Measurements from ENCODE around the gene NCAPD2. TPM values are rescaled to one million over a fixed set of nuclear protein-coding genes. Genes with fewer than 3 reads are reported as not detected.
"Not testable (repeated sequence)": the region's sequence is repeated elsewhere in the genome, so short reads cannot be mapped to it uniquely, and the experiment has no call there.

NCAPD2 gene
- total RNA-seq, 1 donor from 2014 or later: 14.7 TPM

DNA sequence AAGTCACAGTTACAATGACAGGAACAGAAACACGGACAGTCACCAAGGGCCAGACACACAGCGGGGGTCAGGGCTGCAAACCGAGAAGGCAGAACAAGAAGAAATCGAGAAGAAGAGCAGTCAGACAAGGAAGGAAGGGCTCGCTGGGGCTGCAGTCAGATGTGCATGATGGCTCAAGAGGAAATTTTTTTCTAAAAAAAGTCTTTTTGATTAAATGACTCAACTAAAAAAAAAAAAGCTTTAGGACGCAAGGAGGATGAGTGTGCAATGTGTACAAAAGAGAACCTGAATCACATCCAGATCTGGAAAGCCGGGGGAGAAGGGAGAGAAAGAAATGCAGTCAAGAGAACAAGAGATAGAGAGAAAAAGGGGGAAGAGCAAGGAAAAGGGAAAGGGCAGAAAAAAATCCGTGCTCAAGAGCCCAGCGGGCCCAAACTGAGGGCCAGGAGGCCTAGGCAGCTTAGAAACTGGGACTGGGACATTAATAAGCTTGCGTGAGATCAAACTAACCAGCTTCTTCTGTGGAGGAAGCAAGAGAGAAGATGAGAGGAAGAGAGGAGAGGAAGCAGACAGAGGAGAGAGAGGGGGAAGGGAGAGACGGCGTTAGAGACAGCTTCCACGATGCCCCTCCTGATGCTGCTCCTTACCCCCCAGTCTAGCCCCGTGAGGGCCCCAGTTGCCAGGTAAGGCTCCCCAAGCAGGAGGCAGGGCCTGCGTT lies 55.2 kb downstream of the NCAPD2 start:
- peak; percentile 59 for DNase-seq (ENCODE audit: low spot score)

- DNase-seq (ENCODE audit: low spot score): no peak
Observed at GRCh38 chr12:6549684-6550151, 55.8 kb downstream of the NCAPD2 start.

DNA sequence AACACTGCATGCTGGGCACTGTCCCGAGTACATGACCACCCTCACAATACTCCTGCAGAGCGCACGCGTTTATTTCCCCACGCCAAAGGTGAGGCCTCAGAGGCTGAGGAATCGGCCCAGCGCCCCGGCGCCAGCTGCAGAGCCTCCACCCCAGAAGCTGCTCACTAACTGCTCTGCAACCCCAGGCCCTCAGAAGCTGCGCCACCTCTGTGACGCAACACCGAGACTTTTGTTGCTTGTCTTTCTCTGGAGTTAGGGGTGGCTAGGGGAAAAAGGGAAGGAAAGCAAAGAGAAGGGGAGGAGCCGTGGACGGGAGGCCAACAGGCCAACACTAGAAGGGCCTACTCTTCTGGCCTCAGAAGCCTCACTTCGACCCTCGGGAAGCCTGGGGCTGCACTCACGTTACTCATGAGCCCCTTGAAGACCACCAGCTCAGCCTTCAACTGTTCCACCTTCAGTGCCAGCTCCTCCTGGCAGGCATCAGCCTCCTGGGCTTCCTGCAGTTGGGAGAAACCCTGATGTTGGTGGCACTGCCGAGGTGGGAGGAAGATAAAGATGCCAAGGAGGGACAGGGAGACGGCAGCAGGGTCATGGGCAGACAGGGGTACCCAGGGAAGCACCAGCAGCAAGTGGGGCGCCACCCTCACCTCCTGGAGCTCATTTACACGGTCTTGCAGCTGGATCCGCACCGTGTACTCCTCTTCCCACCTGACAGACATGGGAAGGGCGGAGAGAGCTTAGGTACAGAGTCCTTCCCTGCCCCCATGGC lies 56.6 kb downstream of the NCAPD2 start:
- DNase-seq (ENCODE audit: low spot score): no peak

DNA sequence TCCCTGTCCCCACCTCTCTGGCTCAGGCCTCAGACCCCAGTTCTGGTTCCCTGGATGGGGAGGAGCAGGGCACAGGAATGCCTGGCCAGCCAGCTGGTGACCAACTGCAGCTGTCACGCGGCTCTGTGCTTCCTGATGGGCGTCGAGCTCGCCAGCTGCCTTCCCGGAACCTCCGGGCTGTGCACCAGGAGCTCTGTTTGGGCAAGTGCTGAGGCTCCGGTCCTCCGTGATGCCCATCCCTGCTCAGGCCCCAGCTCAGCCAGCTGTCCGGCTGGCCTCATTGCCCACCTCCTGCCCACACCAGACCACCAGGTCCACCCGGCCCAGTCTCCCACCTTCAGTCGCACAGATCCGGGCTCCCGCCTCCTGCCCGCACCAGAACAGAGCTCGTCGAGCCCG lies 57.2 kb downstream of the NCAPD2 start:
- no peak for DNase-seq (ENCODE audit: low spot score)

- peak; percentile 89 for DNase-seq (ENCODE audit: low spot score)
Observed at GRCh38 chr12:6551496-6552139, 57.7 kb downstream of the NCAPD2 start.

GRCh38 chr12:6552140-6552551 lies 58.2 kb downstream of the NCAPD2 start:
- DNase-seq (ENCODE audit: low spot score): peak; percentile 61

GRCh38 chr12:6553051-6553868 lies 59.4 kb downstream of the NCAPD2 start:
- peak; percentile 71 for DNase-seq (ENCODE audit: low spot score)

DNA sequence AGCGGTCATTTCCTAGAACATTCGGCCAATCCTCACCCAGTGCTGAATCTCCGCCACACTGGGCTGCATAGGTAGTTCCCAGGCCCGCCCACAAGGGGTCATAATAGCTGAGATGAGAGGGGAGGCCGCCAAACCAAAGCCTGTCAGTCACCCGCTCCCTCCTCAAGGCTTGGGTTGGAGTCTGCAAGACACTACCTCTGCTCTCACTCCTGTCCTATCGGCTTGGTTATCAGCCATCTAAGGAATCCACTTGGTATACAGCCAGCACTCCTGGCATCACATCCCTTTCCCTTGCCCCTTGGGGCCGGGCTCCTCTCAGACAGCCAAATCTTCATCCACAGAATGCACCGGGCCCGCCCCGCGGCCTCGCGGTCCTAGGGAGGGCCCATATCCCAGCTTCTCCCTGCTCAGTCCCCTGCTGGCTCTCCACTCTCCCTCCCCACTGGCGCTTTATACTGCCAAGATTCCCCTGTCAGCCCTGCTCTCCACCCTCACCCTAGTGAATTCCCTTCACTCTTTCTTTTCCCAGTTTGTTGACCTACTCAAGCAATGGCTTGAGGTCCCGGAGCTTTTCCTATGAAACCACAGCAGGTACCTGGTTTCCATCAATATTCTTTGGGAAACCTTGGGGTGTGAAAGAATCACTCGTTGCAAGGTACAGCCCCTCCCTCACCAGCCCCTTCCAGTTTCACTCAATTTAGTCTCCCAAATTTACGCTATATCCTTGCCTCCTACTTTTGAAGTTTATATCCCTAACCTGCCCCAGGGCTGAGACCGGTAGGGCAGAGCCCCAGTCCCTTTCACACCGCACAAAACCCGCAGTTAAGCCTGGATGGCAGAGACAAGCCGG lies 60.5 kb downstream of the NCAPD2 start:
- DNase-seq (ENCODE audit: low spot score): peak; percentile 84

DNA sequence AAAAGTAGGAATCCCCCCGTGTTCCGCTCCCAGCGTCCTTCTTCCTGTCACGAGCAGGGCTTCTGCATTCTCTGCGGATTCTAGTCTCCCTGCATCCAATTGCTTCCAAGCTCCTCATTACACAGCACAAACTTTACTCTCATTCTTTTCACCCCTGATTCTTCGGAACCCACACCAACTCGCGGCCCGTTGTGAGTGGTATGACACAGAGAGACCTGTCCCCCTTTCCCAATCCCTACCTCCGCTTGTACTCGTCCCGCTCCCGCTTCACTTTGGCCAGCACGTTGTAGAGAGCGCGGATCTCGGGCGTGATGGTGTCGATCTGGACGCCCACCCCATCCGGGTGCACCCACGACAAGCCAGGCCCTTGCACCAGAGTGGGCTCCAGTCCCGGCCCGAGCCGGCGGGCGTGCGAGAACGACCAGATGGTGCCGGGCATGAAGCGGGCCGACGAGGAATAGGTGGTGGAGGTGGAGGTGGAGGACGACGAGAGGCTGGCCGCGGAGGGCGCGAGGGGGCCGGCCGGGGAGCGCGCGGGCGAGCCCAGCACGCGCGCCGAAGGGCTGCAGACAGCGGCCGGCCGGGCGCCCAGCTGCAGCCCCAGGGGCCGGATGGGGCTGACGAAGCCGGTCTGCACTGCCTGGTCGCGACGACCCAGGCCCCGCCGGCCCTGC lies 61.3 kb downstream of the NCAPD2 start:
- peak; percentile 28 for DNase-seq (ENCODE audit: low spot score)

- DNase-seq (ENCODE audit: low spot score): not testable (repeated sequence)
Observed at GRCh38 chr12:6556496-6556817, 62.6 kb downstream of the NCAPD2 start.

DNA sequence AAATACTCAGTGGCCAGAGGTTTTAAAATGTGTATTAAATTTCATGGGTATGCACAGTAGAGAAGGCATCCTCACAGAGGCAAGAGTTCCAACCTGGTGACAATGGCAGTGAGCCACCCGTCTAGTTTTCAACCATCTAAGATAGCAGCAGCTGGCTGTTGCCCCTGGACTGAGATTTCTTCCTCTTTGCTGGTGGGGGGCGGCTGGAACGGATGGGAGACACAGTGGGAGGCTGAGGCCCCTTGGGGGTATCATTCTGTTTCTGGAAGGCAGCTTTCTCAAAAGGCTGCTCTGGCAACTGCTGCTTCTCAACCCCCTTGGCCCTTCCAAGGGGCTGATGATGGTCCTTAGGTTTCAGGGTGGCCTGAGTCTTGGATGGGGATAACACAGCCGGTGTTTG lies 63.0 kb downstream of the NCAPD2 start:
- DNase-seq (ENCODE audit: low spot score): no peak

- peak; percentile 67 for DNase-seq (ENCODE audit: low spot score)
Observed at GRCh38 chr12:6558014-6558760, 64.3 kb downstream of the NCAPD2 start.

- DNase-seq (ENCODE audit: low spot score): peak; percentile 19
Observed at GRCh38 chr12:6559500-6559899, 65.6 kb downstream of the NCAPD2 start.

- DNase-seq (ENCODE audit: low spot score): no peak
Observed at GRCh38 chr12:6560501-6561205, 66.8 kb downstream of the NCAPD2 start.

DNA sequence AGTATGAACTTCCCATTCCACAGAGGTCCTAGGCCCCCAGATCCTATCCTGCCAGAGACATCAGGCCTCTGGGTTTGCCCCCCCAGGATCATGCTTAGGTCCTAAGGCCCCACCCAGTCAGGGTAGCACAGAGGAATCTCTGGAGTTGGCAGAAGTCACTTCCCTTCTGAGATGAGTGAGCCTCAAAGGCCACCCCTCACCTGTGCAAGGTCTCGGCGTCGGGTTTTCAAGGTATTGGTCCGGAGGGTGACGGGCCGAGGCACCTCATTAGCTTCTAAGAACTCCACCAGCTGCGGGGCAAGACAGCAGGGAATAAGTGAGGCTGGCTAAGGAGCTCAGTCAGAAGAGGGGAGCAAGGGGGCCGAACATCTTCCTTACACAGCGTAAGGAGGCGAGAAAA lies 69.0 kb downstream of the NCAPD2 start:
- no peak for DNase-seq (ENCODE audit: low spot score)

- DNase-seq (ENCODE audit: low spot score): peak; percentile 25
Observed at GRCh38 chr12:6563448-6564050, 69.6 kb downstream of the NCAPD2 start.

- DNase-seq (ENCODE audit: low spot score): no peak
Observed at GRCh38 chr12:6567112-6567670, 73.3 kb downstream of the NCAPD2 start.

GRCh38 chr12:6569312-6569711 lies 75.4 kb downstream of the NCAPD2 start:
- no peak for DNase-seq (ENCODE audit: low spot score)

All from umbilical cord (tissue), 2 donors.